ENCODE results near the gene TCIRG1.

The TCIRG1 gene

GRCh38 chr11:68038226-68038717 is 553 bp upstream of the TCIRG1 start:
- DNase-seq = no peak

GRCh38 chr11:68039526-68040086 is 781 bp downstream of the TCIRG1 start:
- no peak for DNase-seq

- no peak for DNase-seq
Measured at GRCh38 chr11:68040101-68040956, 1.5 kb downstream of the TCIRG1 start.

GRCh38 chr11:68040957-68041591 is 2.2 kb downstream of the TCIRG1 start:
- no peak for DNase-seq

GRCh38 chr11:68041617-68042218 is 2.9 kb downstream of the TCIRG1 start:
- no peak for DNase-seq

- no peak for DNase-seq
Measured at GRCh38 chr11:68042219-68043028, 3.6 kb downstream of the TCIRG1 start.

- no peak for DNase-seq
Measured at GRCh38 chr11:68043029-68043348, 4.2 kb downstream of the TCIRG1 start.

GRCh38 chr11:68043349-68044144 is 4.7 kb downstream of the TCIRG1 start:
- no peak for DNase-seq

- DNase-seq = no peak
Measured at GRCh38 chr11:68044145-68044813, 5.5 kb downstream of the TCIRG1 start.

GRCh38 chr11:68044898-68045351 is 6.1 kb downstream of the TCIRG1 start:
- no peak for DNase-seq

GRCh38 chr11:68047437-68048290 is 8.8 kb downstream of the TCIRG1 start:
- no peak for DNase-seq

GRCh38 chr11:68048681-68049508 is 10.1 kb downstream of the TCIRG1 start:
- DNase-seq = no peak

GRCh38 chr11:68049509-68050370 is 10.9 kb downstream of the TCIRG1 start:
- no peak for DNase-seq

- DNase-seq = no peak
Measured at GRCh38 chr11:68050371-68050841, 11.6 kb downstream of the TCIRG1 start.

- no peak for DNase-seq
Measured at GRCh38 chr11:68051191-68052136, 12.6 kb downstream of the TCIRG1 start.

- no peak for DNase-seq
Measured at GRCh38 chr11:68052137-68052873, 13.5 kb downstream of the TCIRG1 start.
